A172 (cell line): ENCODE results near the gene PRKD2. TPM values are rescaled to one million over a fixed set of nuclear protein-coding genes. Genes with fewer than 3 reads are reported as not detected.
"Not testable (repeated sequence)": the region's sequence is repeated elsewhere in the genome, so short reads cannot be mapped to it uniquely, and the experiment has no call there.

Source experiments
- DNase-seq: peaks from one replicate; pipeline ENCODE4 v3.0.0-alpha.2; 2015; ENCODE audit warnings: low spot score
- total RNA-seq: library from RNA; depleted of rRNA; stranded (reverse); fragments of >200 nt; shearing (Covaris generic); gene quantifications from 2 replicates; pipeline ENCODE4 v1.2.3, GENCODE V29; 2014

The PRKD2 gene
- total RNA-seq, 1 experiment from 2014 or later, result 18.8 TPM

- no peak for DNase-seq
These were observed 7.6 kb upstream of the PRKD2 start for GRCh38 chr19:46724468-46724867.

GRCh38 chr19:46723471-46723870 lies 6.6 kb upstream of the PRKD2 start:
- DNase-seq, result no peak

GRCh38 chr19:46723023-46723461 lies 6.1 kb upstream of the PRKD2 start:
- DNase-seq, result no peak

- no peak for DNase-seq
These were observed 5.6 kb upstream of the PRKD2 start for GRCh38 chr19:46722421-46723022.

GRCh38 chr19:46722004-46722380 lies 5.1 kb upstream of the PRKD2 start:
- no peak for DNase-seq

- DNase-seq, result no peak
These were observed 4.5 kb upstream of the PRKD2 start for GRCh38 chr19:46721269-46722003.

- no peak for DNase-seq
These were observed 3.8 kb upstream of the PRKD2 start for GRCh38 chr19:46720503-46721239.

GRCh38 chr19:46719629-46720502 lies 3.0 kb upstream of the PRKD2 start:
- no peak for DNase-seq

- no peak for DNase-seq
These were observed 2.2 kb upstream of the PRKD2 start for GRCh38 chr19:46718934-46719622.

GRCh38 chr19:46718157-46718933 lies 1.4 kb upstream of the PRKD2 start:
- DNase-seq, result no peak

- no peak for DNase-seq
These were observed 816 bp upstream of the PRKD2 start for GRCh38 chr19:46717716-46718143.

GRCh38 chr19:46716672-46717033 lies 261 bp downstream of the PRKD2 start:
- no peak for DNase-seq

- DNase-seq, result no peak
These were observed 791 bp downstream of the PRKD2 start for GRCh38 chr19:46715975-46716671.

- no peak for DNase-seq
These were observed 1.3 kb downstream of the PRKD2 start for GRCh38 chr19:46715620-46715974.

GRCh38 chr19:46714444-46715106 lies 2.3 kb downstream of the PRKD2 start:
- no peak for DNase-seq

GRCh38 chr19:46713781-46714443 lies 3.0 kb downstream of the PRKD2 start:
- DNase-seq, result peak; percentile 75

GRCh38 chr19:46712768-46713338 lies 4.1 kb downstream of the PRKD2 start:
- DNase-seq, result not testable (repeated sequence)

GRCh38 chr19:46710687-46711086 lies 6.2 kb downstream of the PRKD2 start:
- no peak for DNase-seq
